DOHH2 (cell line): ENCODE results near the gene TNS2.

ENCODE experiments used
- H3F3A ChIP-seq: fragments of 200-600 bp; sonication (generic), shearing (Covaris generic); 2 replicates; pipeline ENCODE4 v1.6.0; 2016; ENCODE audit warnings: antibody characterized with exemption, mild to moderate bottlenecking; ENCODE audit not compliant: control insufficient read depth, insufficient read depth
- H3K27ac ChIP-seq: fragments of 200-600 bp; sonication (generic); 2 replicates; pipeline ENCODE4 v1.5.1; 2014; ENCODE audit warnings: low read depth, mild to moderate bottlenecking, low read length, moderate library complexity
- H3K27me3 ChIP-seq: fragments of 200-600 bp; sonication (generic); 2 replicates; pipeline ENCODE4 v1.6.1; 2014; ENCODE audit warnings: mild to moderate bottlenecking, low read length, mixed read lengths; ENCODE audit not compliant: control insufficient read depth
- H3K36me3 ChIP-seq: fragments of 200-600 bp; sonication (generic); 2 replicates; pipeline ENCODE4 v1.6.1; 2014; ENCODE audit warnings: mild to moderate bottlenecking, low read length, moderate library complexity, mixed read lengths; ENCODE audit not compliant: control insufficient read depth
- H3K4me1 ChIP-seq: fragments of 200-600 bp; sonication (generic); 2 replicates; pipeline ENCODE4 v1.6.1; 2014; ENCODE audit warnings: mild to moderate bottlenecking, low read length, mixed read lengths; ENCODE audit not compliant: control insufficient read depth
- H3K4me2 ChIP-seq: fragments of 200-600 bp; sonication (generic); 2 replicates; pipeline ENCODE4 v1.6.0; 2014; ENCODE audit warnings: mild to moderate bottlenecking, low read length, moderate library complexity
- H3K4me3 ChIP-seq: fragments of 200-600 bp; sonication (generic); 2 replicates; pipeline ENCODE4 v1.5.1; 2014; ENCODE audit warnings: mild to moderate bottlenecking, low read length, mixed read lengths
- H3K79me2 ChIP-seq: fragments of 200-600 bp; sonication (generic); 2 replicates; pipeline ENCODE4 v1.6.1; 2014; ENCODE audit warnings: mild to moderate bottlenecking, low read length, mixed read lengths; ENCODE audit not compliant: control insufficient read depth
- H3K9me2 ChIP-seq: fragments of 200-600 bp; sonication (generic); replicated peaks from 2 replicates; pipeline ENCODE4 v1.6.1; 2014; ENCODE audit warnings: mild to moderate bottlenecking, low read length, mixed read lengths; ENCODE audit not compliant: control insufficient read depth
- H3K9me3 ChIP-seq: fragments of 200-600 bp; sonication (generic); 2 replicates; pipeline ENCODE4 v1.6.1; 2014; ENCODE audit warnings: antibody characterized with exemption, low read length, mixed read lengths; ENCODE audit not compliant: control insufficient read depth, insufficient read depth
- H4K20me1 ChIP-seq: fragments of 200-600 bp; sonication (generic); 2 replicates; pipeline ENCODE4 v1.6.0; 2014; ENCODE audit warnings: low read depth, mild to moderate bottlenecking, antibody characterized with exemption, low read length, moderate library complexity; ENCODE audit not compliant: control insufficient read depth, insufficient read depth
- EZH2phosphoT487 ChIP-seq: fragments of 200-600 bp; sonication (generic); IDR thresholded peaks from 2 replicates; pipeline ENCODE4 v1.6.1; 2017; ENCODE audit warnings: borderline replicate concordance, mild to moderate bottlenecking, antibody characterized with exemption, low read length, moderate library complexity, mixed read lengths
- TF ChIP-seq, protein P1 (sequence below): fragments of 200-600 bp; sonication (generic); IDR thresholded peaks from one replicate; pipeline ENCODE4 v1.5.1; 2014; ENCODE audit warnings: antibody characterized with exemption, mild to moderate bottlenecking, low read depth, low read length; ENCODE audit not compliant: poor library complexity, severe bottlenecking

The TNS2 gene

GRCh38 chr12:53047221-53048032, 2.4 kb upstream of the TNS2 start:
- H4K20me1 ChIP-seq: no peaks in the 10 kb centered on the region
- H3K36me3 ChIP-seq: no peaks in the 10 kb centered on the region
- H3K4me1 ChIP-seq: peaks cover 22% of the 10 kb centered on the region
- H3F3A ChIP-seq: peaks cover 15% of the 10 kb centered on the region
- 0 out of 2 replicates have a peak, but pooled peaks cover 3% of the 10 kb centered on the region for H3K27me3 ChIP-seq
- H3K4me3 ChIP-seq: peak overlapping the region; percentile 91
- H3K27ac ChIP-seq: no peak overlapping the region
- H3K9me3 ChIP-seq: no peaks in the 10 kb centered on the region
- no peaks in the 10 kb centered on the region for H3K79me2 ChIP-seq
- H3K9me2 ChIP-seq: no peaks in the 10 kb centered on the region
- TF ChIP-seq, protein P1, sequence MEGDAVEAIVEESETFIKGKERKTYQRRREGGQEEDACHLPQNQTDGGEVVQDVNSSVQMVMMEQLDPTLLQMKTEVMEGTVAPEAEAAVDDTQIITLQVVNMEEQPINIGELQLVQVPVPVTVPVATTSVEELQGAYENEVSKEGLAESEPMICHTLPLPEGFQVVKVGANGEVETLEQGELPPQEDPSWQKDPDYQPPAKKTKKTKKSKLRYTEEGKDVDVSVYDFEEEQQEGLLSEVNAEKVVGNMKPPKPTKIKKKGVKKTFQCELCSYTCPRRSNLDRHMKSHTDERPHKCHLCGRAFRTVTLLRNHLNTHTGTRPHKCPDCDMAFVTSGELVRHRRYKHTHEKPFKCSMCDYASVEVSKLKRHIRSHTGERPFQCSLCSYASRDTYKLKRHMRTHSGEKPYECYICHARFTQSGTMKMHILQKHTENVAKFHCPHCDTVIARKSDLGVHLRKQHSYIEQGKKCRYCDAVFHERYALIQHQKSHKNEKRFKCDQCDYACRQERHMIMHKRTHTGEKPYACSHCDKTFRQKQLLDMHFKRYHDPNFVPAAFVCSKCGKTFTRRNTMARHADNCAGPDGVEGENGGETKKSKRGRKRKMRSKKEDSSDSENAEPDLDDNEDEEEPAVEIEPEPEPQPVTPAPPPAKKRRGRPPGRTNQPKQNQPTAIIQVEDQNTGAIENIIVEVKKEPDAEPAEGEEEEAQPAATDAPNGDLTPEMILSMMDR: no peak
- TF ChIP-seq EZH2phosphoT487: no peak
- peak overlapping the region; percentile 67 for H3K4me2 ChIP-seq

GRCh38 chr12:53048033-53048779, 1.7 kb upstream of the TNS2 start:
- Histone ChIP-seq H3K9me3 (no peaks in the 10 kb centered on the region), H3K4me3 (peak overlapping the region; percentile 61), H3K4me2 (peak overlapping the region; percentile 67), H3K27ac (no peak overlapping the region), H3K27me3 (0 out of 2 replicates have a peak, but pooled peaks cover 3% of the 10 kb centered on the region), H4K20me1 (0 out of 2 replicates have a peak, but pooled peaks cover 1% of the 10 kb centered on the region), H3K36me3 (no peaks in the 10 kb centered on the region), H3K9me2 (no peaks in the 10 kb centered on the region), H3K4me1 (peaks cover 22% of the 10 kb centered on the region), H3K79me2 (no peaks in the 10 kb centered on the region), H3F3A (peaks cover 8% of the 10 kb centered on the region; the same call in 1 of the 2 replicates)
- TF ChIP-seq, protein P1: no peak

GRCh38 chr12:53048780-53049401, 974 bp upstream of the TNS2 start:
- H3K36me3 ChIP-seq: no peaks in the 10 kb centered on the region
- H3K9me2 ChIP-seq: no peaks in the 10 kb centered on the region
- 0 out of 2 replicates have a peak, but pooled peaks cover 3% of the 10 kb centered on the region for H4K20me1 ChIP-seq
- H3K79me2 ChIP-seq: no peaks in the 10 kb centered on the region
- H3K27ac ChIP-seq: no peak overlapping the region
- H3K27me3 ChIP-seq: 0 out of 2 replicates have a peak, but pooled peaks cover 3% of the 10 kb centered on the region
- peaks cover 3% of the 10 kb centered on the region; the same call in 1 of the 2 replicates for H3F3A ChIP-seq
- TF ChIP-seq, protein P1: no peak
- TF ChIP-seq EZH2phosphoT487: no peak
- no peaks in the 10 kb centered on the region for H3K9me3 ChIP-seq
- peaks cover 29% of the 10 kb centered on the region for H3K4me1 ChIP-seq
- H3K4me3 ChIP-seq: no peak overlapping the region
- H3K4me2 ChIP-seq: no peak overlapping the region
